Stimulated activated CD4-positive, alpha-beta T cell treated with anti-CD3 and anti-CD28 coated beads, Interleukin-4, amount 100 ng/mL, for 4 hours (primary cell): Measurements from ENCODE around the gene ACTL10.
A peak's percentile ranks its signal among the peaks of the same experiment; 100 is the strongest.
"Not testable (repeated sequence)": the region's sequence is repeated elsewhere in the genome, so short reads cannot be mapped to it uniquely, and the experiment has no call there.

Source experiments
- DNase-seq, 2 experiments: peaks; one replicate each; pipeline ENCODE4 v3.0.0-alpha.2; 2020

ACTL10 gene

DNA sequence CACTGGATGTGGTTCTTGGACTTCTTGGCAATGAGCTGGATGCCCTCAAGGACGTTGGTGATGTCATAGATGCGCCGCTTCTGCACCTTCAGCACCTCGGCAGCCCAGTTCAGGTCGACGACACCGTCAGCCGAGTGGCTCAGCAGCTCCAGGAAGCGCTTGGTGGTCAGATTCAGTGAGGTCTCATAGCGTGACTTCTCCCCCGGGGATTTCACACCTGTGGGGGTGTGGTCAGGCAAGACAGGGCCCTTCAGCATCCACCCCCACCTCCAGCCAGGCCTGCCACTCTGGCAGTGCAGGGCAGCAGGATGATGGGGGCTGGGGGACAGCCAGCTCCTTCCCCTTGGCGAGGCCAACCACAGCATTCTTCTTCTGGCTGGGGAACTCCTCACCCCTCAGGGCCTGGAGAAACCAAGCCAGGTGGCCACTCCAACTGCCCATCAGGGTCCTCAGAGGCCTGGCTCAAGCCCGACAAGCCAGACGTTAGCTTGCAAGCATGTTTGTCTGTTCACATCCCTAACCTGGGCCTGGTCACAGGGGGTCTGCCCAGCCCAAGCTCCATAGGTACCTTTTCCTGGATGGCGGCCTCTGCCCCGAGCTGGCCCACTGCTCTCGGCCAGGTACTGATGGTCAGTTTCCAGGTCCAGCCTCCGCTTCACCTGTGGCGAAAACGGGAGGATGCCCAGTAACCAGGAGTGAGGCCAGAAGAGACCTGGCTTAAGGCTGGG, 13.2 kb downstream of the ACTL10 start:
- no peak for DNase-seq

GRCh38 chr20:33680686-33681085, 13.9 kb downstream of the ACTL10 start:
- DNase-seq: no peak

DNA sequence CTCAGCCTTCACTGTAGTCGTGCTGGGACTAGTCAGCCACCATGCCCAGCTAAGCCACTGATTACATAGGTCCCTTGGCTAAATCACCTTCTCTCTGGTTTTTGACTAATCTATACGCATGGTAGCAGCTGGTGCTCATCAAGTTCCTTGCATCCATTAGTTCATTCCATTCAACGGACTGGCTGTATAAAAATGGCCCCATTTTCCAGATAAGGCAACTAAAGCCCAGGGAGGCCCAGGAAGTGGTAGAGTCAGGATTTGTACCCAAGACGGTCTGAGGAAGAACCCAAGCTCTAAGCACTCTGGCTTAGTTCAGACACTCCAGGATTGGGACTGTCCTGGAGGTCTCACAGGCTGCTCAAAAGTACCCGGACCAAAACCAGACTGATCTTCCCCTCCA, 14.5 kb downstream of the ACTL10 start:
- DNase-seq: no peak

- no peak for DNase-seq
Observed at GRCh38 chr20:33681728-33682353, 15.1 kb downstream of the ACTL10 start.

GRCh38 chr20:33684533-33685327, 18.0 kb downstream of the ACTL10 start:
- no peak for DNase-seq

GRCh38 chr20:33685328-33686099, 18.8 kb downstream of the ACTL10 start:
- DNase-seq: peak; percentile 17 to 68

DNA sequence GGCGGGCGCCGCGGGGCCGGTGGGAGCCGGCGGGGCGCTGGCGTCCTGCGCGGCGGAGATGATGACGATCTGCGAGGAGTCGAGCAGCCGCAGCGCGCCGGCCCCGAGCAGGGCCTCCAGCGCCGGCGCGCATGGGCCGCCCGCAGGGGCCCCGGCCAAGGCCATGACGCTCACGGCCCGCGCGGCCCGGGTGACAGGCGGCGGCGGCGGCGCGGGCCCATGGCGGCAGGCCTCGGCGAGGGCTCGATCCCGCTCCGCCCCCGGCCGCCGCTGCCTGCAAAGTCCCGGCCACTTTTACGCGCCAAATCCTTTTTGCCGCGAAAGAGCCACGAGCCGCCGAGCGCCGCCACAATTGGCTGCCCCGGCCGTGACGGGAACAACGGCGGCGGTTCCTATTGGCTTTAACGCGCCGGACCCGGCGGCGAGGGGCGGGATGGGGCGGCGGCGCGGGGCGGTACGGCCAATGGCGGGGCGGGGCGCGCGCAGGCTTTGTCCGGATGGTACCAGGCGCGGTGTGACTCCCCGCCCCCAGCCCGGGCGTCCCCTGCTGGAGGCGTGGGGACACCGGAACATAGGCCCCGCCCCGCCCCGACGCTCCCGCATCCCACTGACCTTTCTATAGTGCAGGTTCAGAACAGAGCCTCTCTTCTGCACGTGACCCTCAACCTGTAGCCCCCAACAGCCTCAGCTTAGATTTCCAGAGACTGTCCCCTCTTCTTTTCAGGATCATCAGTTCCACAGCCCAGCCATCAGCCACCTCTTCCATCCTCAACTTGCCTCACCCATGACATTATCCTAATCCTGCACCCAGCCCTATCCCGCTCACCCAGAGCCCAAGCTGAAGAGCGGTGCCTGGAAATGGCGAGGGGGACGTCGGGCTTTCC, 19.6 kb downstream of the ACTL10 start, which contains the start of gene E2F1:
E2F1 (minus strand) TSS at position 286 of the 884 bp plus-strand sequence; CDS start at position 165, 121 bp downstream.
- DNase-seq: peak; percentile 91 to 97

- no peak for DNase-seq
Observed at GRCh38 chr20:33686984-33687366, 20.2 kb downstream of the ACTL10 start.

DNA sequence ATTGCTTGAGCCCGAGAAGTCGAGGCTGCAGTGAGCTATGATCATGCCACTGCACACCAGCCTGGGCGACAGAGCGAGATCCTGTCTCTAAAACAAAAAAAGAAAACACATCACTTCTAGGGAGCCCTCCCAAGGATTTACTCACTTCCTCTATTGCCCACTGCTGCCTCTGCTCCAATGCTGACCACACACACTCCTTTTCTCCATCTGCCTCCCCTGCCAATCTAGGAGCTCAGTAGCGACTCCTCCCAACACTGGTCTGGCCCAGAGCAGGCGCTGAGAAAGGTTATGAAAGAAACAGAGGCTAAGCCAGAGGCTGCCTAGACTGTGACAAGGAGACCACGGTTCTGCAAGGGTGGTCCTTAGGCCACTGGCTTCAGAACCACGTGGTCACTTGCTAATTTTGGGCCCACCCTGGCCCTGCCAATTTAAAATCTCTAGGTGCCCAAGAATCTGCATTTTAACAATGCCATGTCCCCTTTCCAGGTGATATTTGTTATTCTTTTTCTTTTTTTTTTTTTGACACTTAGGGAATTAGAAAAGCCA, 20.7 kb downstream of the ACTL10 start:
- no peak for DNase-seq

DNA sequence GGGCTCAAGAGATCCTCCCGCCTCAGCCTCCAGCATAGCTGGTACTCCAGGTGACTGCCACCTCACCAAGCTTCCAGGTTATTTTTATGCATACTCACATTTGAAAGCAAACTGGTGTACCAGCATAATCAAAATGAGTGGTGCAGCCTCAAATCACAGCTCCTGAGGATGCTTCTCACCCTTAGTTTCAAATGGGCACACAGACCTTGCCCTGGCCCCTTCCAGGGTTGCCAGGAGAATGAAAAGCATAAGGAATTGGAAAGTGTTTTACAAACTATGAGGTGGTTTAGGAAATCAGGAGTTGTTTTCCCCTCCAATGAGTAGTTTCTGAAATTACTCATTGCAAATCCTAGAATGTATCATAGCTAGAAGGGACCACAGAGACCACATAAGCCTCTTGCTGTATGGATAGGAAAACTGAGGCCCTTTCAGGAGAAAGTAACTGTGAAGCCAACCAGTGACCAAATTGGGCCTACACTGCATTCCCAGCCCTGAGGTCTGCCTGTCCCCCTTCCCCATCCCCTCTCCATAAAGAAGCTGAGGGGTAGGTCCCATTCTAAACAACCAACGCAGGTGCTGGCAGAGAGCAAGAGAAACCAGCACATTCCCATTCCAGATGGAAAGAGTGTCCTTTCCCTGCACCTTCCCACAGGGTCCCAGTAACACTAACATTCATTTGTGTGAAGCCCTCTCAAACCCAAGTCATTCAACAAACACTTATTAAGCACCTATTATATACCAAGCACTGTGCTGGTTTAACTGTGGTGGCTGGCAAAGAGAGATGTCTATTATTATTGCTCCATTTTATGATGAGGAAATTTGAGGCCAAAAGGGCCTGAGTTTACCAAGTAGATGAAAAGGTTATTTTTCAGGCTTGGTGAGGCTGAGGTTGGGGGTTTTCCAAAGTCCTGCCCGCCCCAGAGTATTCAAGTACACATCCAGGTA, 21.5 kb downstream of the ACTL10 start:
- DNase-seq: no peak

GRCh38 chr20:33688938-33689424, 22.2 kb downstream of the ACTL10 start:
- DNase-seq: no peak

- no peak for DNase-seq
Observed at GRCh38 chr20:33689493-33689892, 22.8 kb downstream of the ACTL10 start.

DNA sequence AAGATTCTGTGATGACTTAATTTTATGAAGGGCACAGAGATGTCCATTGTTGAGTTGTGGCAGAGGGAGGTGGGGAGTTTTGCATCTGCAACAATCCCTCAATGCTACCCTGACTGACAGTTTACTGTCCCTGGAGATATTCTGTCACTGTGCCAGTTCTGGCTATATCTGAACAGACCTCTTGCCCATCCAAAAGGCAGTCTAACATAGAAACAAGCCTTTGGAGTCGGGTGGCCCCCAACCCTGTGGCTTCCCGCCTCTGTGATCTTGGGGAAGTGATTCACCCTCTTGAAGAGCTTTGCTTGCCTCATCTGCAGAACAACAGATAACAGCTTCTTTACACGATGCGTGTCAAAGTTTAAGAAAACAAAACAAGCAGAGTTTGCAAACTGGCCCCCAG, 23.2 kb downstream of the ACTL10 start:
- DNase-seq: peak in 1 of 2 experiments; percentile 40

GRCh38 chr20:33693289-33693688, 26.5 kb downstream of the ACTL10 start:
- DNase-seq: no peak

- no peak for DNase-seq
Observed at GRCh38 chr20:33693741-33694638, 27.2 kb downstream of the ACTL10 start.

- no peak for DNase-seq
Observed at GRCh38 chr20:33694639-33695012, 27.9 kb downstream of the ACTL10 start.

- DNase-seq: no peak
Observed at GRCh38 chr20:33696448-33696847, 29.7 kb downstream of the ACTL10 start.

DNA sequence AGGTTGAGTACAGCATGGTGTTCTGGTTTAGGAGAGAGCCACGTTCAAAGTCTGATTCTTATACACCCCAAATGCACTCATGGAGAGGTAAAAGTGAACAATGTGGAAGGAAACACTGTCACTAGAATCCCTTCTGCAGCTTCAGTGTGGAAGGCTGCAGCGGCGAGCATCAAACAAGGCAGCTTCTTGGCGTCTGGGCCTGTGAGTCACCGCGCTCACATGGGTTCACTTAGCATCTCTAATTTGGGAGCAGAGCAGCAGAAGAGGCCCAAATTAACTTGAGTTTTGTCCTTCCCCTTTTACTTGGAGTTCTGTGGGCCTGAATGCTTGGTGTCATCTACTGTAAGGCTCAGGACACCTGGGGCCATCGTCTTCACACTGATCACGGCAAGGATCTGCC, 30.4 kb downstream of the ACTL10 start:
- no peak for DNase-seq

DNA sequence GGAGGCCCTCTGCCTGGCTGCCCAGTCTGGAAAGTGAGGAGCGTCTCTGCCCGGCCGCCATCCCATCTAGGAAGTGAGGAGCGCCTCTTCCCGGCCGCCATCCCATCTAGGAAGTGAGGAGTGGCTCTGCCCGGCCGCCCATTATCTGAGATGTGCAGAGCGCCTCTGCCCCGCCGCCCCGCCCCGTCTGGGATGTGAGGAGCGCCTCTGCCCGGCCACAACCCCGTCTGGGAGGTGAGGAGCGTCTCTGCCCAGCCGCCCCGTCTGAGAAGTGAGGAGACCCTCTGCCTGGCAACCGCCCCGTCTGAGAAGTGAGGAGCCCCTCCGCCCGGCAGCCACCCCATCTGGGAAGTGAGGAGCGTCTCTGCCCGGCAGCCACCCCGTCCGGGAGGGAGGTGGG, 32.2 kb downstream of the ACTL10 start:
- DNase-seq: not testable (repeated sequence)
